Fibroblast of mammary gland (primary cell): ENCODE results near the gene PKD1L1.
A peak's percentile ranks its signal among the peaks of the same experiment; 100 is the strongest.
"Not testable (repeated sequence)": the region's sequence is repeated elsewhere in the genome, so short reads cannot be mapped to it uniquely, and the experiment has no call there.

Experiments used
- DNase-seq: peaks from one replicate; pipeline ENCODE4 v3.0.0-alpha.2; 2010; ENCODE audit warnings: low read depth
- H3K4me3 ChIP-seq: 2 replicates; pipeline ENCODE4 v1.5.1; 2011; ENCODE audit warnings: low read depth, mild to moderate bottlenecking, low read length, moderate library complexity; ENCODE audit not compliant: control insufficient read depth
- TF ChIP-seq, protein P1 (sequence below): conservative IDR thresholded peaks from 2 replicates; pipeline ENCODE4 v1.5.1; 2011; ENCODE audit warnings: low read depth, low read length, inconsistent platforms; ENCODE audit not compliant: control insufficient read depth, insufficient read depth

PKD1L1 gene

DNA sequence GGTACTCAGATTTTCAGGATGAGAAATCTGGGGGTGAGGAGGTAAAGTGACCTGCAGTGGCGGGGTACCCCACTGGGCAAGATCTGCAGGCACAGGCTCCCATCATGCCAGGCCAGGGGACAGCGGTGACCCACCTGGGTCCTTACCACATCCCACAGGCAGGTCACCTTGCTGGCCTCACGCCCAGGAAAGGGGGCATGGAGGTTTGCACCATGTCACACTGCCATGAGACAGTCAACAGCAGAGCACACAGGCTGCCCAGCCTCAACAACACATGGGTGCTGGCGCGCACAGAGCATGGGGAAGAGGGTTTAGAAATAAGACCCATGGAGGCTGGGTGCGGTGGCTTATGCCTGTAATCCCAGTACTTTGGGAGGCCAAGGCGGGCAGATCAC, 914 bp downstream of the PKD1L1 start:
- no peak for DNase-seq
- TF ChIP-seq, protein P1, sequence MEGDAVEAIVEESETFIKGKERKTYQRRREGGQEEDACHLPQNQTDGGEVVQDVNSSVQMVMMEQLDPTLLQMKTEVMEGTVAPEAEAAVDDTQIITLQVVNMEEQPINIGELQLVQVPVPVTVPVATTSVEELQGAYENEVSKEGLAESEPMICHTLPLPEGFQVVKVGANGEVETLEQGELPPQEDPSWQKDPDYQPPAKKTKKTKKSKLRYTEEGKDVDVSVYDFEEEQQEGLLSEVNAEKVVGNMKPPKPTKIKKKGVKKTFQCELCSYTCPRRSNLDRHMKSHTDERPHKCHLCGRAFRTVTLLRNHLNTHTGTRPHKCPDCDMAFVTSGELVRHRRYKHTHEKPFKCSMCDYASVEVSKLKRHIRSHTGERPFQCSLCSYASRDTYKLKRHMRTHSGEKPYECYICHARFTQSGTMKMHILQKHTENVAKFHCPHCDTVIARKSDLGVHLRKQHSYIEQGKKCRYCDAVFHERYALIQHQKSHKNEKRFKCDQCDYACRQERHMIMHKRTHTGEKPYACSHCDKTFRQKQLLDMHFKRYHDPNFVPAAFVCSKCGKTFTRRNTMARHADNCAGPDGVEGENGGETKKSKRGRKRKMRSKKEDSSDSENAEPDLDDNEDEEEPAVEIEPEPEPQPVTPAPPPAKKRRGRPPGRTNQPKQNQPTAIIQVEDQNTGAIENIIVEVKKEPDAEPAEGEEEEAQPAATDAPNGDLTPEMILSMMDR: no peak
- H3K4me3 ChIP-seq: no peak overlapping the region

DNA sequence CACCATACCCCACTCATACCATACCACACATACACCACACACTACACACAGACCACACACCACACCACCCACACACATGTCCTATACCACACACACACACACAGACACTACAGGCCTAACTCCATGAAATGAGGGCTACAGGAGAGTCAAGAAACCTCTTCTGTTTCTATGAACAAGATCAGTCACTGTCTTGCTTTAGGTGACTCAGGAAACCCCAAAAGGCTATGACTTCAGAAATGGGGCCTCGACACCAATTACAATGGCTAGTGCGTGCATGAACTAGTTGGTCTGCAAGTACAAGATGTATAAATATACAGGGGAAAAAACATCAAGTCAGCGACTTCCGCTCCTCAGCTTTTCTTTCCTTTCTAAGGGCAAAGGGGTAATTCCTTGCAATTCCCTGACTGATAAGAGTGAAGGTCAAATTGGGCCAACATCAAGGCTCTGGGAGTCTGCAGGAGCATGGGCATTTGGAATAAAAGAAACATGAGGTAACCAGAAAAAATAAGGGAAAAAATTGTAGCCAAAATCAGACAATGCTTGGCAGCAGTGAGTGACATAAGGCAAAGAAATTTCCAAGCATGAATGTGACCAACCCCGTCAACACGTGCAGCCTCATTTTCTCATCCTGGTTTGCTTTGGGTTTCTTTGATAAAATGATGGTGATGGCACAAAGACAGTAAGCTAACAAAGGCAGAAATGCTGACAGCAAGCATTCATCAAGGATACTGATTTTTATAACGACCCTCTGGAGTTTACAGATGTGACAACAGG, 1.5 kb downstream of the PKD1L1 start:
- DNase-seq: no peak
- TF ChIP-seq, protein P1: no peak
- H3K4me3 ChIP-seq: no peak overlapping the region

DNA sequence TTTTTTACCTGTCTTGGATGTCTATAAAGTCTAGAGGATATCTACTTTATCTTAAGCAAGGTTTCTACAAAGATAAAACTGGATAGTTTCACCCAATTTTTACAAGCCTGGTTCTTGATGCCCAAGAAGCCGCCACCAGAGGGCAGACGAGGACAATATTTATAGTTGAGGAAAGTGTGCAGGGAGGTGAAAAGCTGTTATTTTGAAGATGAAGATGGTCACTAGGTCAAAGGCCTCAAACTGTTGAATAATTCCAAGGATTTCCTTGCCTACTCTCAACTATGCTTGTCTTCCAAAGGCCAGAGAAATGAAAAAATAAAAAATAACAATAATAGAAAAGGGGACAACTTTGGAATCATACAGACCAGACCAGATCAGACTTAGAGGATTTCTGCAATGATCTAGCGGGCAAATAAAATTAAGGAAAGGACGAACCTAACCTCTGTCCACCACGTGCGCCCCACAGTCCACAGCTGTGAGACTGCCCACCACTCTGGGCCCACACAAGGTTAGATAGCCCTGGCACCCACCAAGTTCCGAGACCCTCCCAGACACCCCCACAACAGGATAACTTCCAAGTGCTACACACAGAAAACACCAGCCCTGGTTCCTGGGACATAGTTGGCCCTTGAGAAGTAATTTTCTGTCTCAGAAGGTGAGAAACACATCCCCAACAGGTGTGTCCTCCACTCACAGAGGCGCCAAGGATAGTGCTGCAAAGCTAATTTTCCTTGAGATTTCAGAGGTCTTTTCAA, 2.8 kb downstream of the PKD1L1 start:
- peak; percentile 69 for DNase-seq
- no peak overlapping the region for H3K4me3 ChIP-seq
- TF ChIP-seq, protein P1: peak; percentile 76

- TF ChIP-seq, protein P1: no peak
- H3K4me3 ChIP-seq: no peak overlapping the region
- no peak for DNase-seq
Observed at GRCh38 chr7:47944536-47945260, 3.6 kb downstream of the PKD1L1 start.

- DNase-seq: no peak
- TF ChIP-seq, protein P1: no peak
Observed at GRCh38 chr7:47943676-47944474, 4.4 kb downstream of the PKD1L1 start.

DNA sequence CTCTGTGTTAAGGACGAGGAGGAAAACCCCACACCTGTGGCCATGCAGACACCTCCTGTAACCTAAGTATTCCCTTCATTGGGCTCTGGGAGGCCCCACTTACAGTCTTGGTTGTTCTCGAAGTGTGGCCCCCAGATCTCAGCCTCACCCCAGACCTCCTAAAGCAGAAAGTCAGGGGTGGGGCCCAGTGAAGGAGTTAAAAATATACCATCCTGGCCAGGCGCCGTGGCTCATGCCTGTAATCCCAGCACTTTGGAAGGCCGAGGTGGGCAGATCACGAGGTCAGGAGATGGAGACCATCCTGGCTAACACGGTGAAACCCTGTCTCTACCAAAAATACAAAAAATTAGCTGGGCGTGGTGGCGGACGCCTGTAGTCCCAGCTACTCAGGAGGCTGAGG, 5.6 kb downstream of the PKD1L1 start:
- not testable (repeated sequence) for H3K4me3 ChIP-seq, DNase-seq

More at GRCh38 chr7:47943676-47944474, 4.4 kb downstream of the PKD1L1 start:
- no peak overlapping the region for H3K4me3 ChIP-seq
